ENCODE results near the gene CIB4.

GRCh38 chr2:26679867-26680266, 38.7 kb upstream of the CIB4 start:
- TF ChIP-seq CTCF (conservative IDR thresholded peaks at IDR 0.05; ENCODE audit: low read depth, low read length) (no peak), EZH2 (IDR thresholded peaks at IDR 0.05; ENCODE audit: borderline replicate concordance, low read depth, low read length, poor library complexity, severe bottlenecking) (no peak)
